Osteocyte (in vitro differentiated cells): Measurements from ENCODE around the gene CHAT. TPM values are rescaled to one million over a fixed set of nuclear protein-coding genes. Genes with fewer than 3 reads are reported as not detected.
A peak's percentile ranks its signal among the peaks of the same experiment; 100 is the strongest.

Experiments
- DNase-seq: peaks from one replicate; pipeline ENCODE4 v3.0.0; 2021; ENCODE audit warnings: mixed read lengths; ENCODE audit not compliant: unreplicated experiment; ENCODE audit errors: extremely low spot score
- H3K27ac Mint-ChIP-seq: one replicate; pipeline ENCODE4 v1.8.0; 2021; ENCODE audit warnings: mild to moderate bottlenecking, mixed read lengths; ENCODE audit not compliant: unreplicated experiment
- H3K27me3 Mint-ChIP-seq: one replicate; pipeline ENCODE4 v1.8.0; 2021; ENCODE audit warnings: mixed read lengths; ENCODE audit not compliant: unreplicated experiment
- H3K36me3 Mint-ChIP-seq: one replicate; pipeline ENCODE4 v1.8.0; 2021; ENCODE audit warnings: mixed read lengths; ENCODE audit not compliant: unreplicated experiment
- H3K4me1 Mint-ChIP-seq: one replicate; pipeline ENCODE4 v1.8.0; 2021; ENCODE audit warnings: mixed read lengths; ENCODE audit not compliant: unreplicated experiment
- H3K4me3 Mint-ChIP-seq: one replicate; pipeline ENCODE4 v1.8.0; 2021; ENCODE audit warnings: mild to moderate bottlenecking, moderate library complexity, mixed read lengths; ENCODE audit not compliant: unreplicated experiment
- H3K9me3 Mint-ChIP-seq: one replicate; pipeline ENCODE4 v1.8.0; 2021; ENCODE audit warnings: mixed read lengths; ENCODE audit not compliant: unreplicated experiment
- CTCF ChIP-seq: fragments of 200-600 bp; sonication (generic); IDR thresholded peaks from 2 replicates; pipeline ENCODE4 v1.5.0; 2021; ENCODE audit warnings: antibody characterized with exemption, mild to moderate bottlenecking, moderate library complexity
- total RNA-seq: library from RNA; stranded (reverse); gene quantifications from 2 replicates; pipeline ENCODE4 v1.2.1, GENCODE V29; 2021

Gene CHAT
- total RNA-seq, 1 donor from 2014 or later = not detected

- Mint-ChIP-seq H3K9me3 (peaks cover under 1% of the 10 kb centered on the region), H3K4me3 (no peak overlapping the region), H3K36me3 (no peaks in the 10 kb centered on the region), H3K4me1 (no peaks in the 10 kb centered on the region), H3K27ac (no peak overlapping the region), H3K27me3 (peaks cover 36% of the 10 kb centered on the region)
- no peak for TF ChIP-seq CTCF
- peak; percentile 59 for DNase-seq
Observed at GRCh38 chr10:49700211-49700610, 86.4 kb downstream of the CHAT start.

GRCh38 chr10:49700997-49701396 lies 87.2 kb downstream of the CHAT start:
- Mint-ChIP-seq H3K4me1 (no peaks in the 10 kb centered on the region), H3K4me3 (no peak overlapping the region), H3K27me3 (peaks cover 35% of the 10 kb centered on the region), H3K27ac (no peak overlapping the region), H3K36me3 (no peaks in the 10 kb centered on the region), H3K9me3 (peaks cover 6% of the 10 kb centered on the region)
- DNase-seq = no peak
- no peak for TF ChIP-seq CTCF

- H3K4me3 Mint-ChIP-seq = no peak overlapping the region
- TF ChIP-seq CTCF = no peak
- H3K4me1 Mint-ChIP-seq = no peaks in the 10 kb centered on the region
- peaks cover 6% of the 10 kb centered on the region for H3K9me3 Mint-ChIP-seq
- no peaks in the 10 kb centered on the region for H3K36me3 Mint-ChIP-seq
- H3K27ac Mint-ChIP-seq = no peak overlapping the region
- H3K27me3 Mint-ChIP-seq = peaks cover 25% of the 10 kb centered on the region
- DNase-seq = no peak
Observed at GRCh38 chr10:49707585-49707984, 93.7 kb downstream of the CHAT start.

- Mint-ChIP-seq H3K4me1 (no peaks in the 10 kb centered on the region), H3K36me3 (no peaks in the 10 kb centered on the region), H3K27ac (no peak overlapping the region), H3K9me3 (peaks cover 12% of the 10 kb centered on the region), H3K27me3 (peaks cover 9% of the 10 kb centered on the region), H3K4me3 (no peak overlapping the region)
- DNase-seq = peak; percentile 51
- TF ChIP-seq CTCF = no peak
Observed at GRCh38 chr10:49709934-49710333, 96.1 kb downstream of the CHAT start.

GRCh38 chr10:49710966-49711365 lies 97.1 kb downstream of the CHAT start:
- no peaks in the 10 kb centered on the region for H3K4me1 Mint-ChIP-seq
- no peak for TF ChIP-seq CTCF
- no peaks in the 10 kb centered on the region for H3K36me3 Mint-ChIP-seq
- peaks cover 7% of the 10 kb centered on the region for H3K9me3 Mint-ChIP-seq
- H3K27ac Mint-ChIP-seq = no peak overlapping the region
- H3K4me3 Mint-ChIP-seq = no peak overlapping the region
- peaks cover 11% of the 10 kb centered on the region for H3K27me3 Mint-ChIP-seq
- peak; percentile 57 for DNase-seq
